ENCODE results near the gene CYP4F22. TPM values are rescaled to one million over a fixed set of nuclear protein-coding genes. Genes with fewer than 3 reads are reported as not detected.
"Not testable (repeated sequence)": the region's sequence is repeated elsewhere in the genome, so short reads cannot be mapped to it uniquely, and the experiment has no call there.

CYP4F22 gene
- total RNA-seq, 2 donors from 2014 or later, result 28.9 to 48.1 TPM

GRCh38 chr19:15471639-15472101, 36.7 kb upstream of the CYP4F22 start:
- Histone ChIP-seq H3K4me1 (replicated peaks) (no peaks in the 10 kb centered on the region), H3K9me3 (no peaks in the 10 kb centered on the region), H3K27me3 (replicated peaks; ENCODE audit: insufficient read depth) (no peaks in the 10 kb centered on the region), H3K4me3 (no peak overlapping the region), H3K27ac (no peak overlapping the region), H3K36me3 (no peaks in the 10 kb centered on the region)
- intact Hi-C loops (cut with DNase I), result no loop called here
- WGBS, result 49% methylated on average over 31 of the region's 31 CpGs
- TF ChIP-seq POLR2A (IDR thresholded peaks at IDR 0.05), result no peak
- TF ChIP-seq, protein P1, sequence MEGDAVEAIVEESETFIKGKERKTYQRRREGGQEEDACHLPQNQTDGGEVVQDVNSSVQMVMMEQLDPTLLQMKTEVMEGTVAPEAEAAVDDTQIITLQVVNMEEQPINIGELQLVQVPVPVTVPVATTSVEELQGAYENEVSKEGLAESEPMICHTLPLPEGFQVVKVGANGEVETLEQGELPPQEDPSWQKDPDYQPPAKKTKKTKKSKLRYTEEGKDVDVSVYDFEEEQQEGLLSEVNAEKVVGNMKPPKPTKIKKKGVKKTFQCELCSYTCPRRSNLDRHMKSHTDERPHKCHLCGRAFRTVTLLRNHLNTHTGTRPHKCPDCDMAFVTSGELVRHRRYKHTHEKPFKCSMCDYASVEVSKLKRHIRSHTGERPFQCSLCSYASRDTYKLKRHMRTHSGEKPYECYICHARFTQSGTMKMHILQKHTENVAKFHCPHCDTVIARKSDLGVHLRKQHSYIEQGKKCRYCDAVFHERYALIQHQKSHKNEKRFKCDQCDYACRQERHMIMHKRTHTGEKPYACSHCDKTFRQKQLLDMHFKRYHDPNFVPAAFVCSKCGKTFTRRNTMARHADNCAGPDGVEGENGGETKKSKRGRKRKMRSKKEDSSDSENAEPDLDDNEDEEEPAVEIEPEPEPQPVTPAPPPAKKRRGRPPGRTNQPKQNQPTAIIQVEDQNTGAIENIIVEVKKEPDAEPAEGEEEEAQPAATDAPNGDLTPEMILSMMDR (IDR thresholded peaks at IDR 0.05), result no peak
- TF ChIP-seq POLR2AphosphoS5 (IDR thresholded peaks at IDR 0.05), result no peak
- DNase-seq (ENCODE audit: low spot score), result no peak

- intact Hi-C loops (cut with DNase I); H3K4me3 ChIP-seq; H3K9me3 ChIP-seq; H3K36me3 ChIP-seq; H3K4me1 ChIP-seq (replicated peaks); H3K27me3 ChIP-seq (replicated peaks; ENCODE audit: insufficient read depth); DNase-seq (ENCODE audit: low spot score); H3K27ac ChIP-seq: not testable (repeated sequence)
- 42% methylated on average over 4 of the region's 4 CpGs for WGBS
Observed at GRCh38 chr19:15473821-15474220, 34.5 kb upstream of the CYP4F22 start.

- Histone ChIP-seq H3K4me3 (no peak overlapping the region), H3K36me3 (no peaks in the 10 kb centered on the region), H3K4me1 (replicated peaks) (peaks cover 4% of the 10 kb centered on the region), H3K27ac (no peak overlapping the region), H3K27me3 (replicated peaks; ENCODE audit: insufficient read depth) (no peaks in the 10 kb centered on the region), H3K9me3 (no peaks in the 10 kb centered on the region)
- intact Hi-C loops (cut with DNase I), result no loop called here
- 72% methylated on average over 4 of the region's 4 CpGs for WGBS
- TF ChIP-seq POLR2A (IDR thresholded peaks at IDR 0.05), result no peak
- no peak for TF ChIP-seq POLR2AphosphoS5 (IDR thresholded peaks at IDR 0.05)
- TF ChIP-seq, protein P1 (IDR thresholded peaks at IDR 0.05), result no peak
- no peak for DNase-seq (ENCODE audit: low spot score)
Observed at GRCh38 chr19:15475169-15475568, 33.2 kb upstream of the CYP4F22 start.

DNA sequence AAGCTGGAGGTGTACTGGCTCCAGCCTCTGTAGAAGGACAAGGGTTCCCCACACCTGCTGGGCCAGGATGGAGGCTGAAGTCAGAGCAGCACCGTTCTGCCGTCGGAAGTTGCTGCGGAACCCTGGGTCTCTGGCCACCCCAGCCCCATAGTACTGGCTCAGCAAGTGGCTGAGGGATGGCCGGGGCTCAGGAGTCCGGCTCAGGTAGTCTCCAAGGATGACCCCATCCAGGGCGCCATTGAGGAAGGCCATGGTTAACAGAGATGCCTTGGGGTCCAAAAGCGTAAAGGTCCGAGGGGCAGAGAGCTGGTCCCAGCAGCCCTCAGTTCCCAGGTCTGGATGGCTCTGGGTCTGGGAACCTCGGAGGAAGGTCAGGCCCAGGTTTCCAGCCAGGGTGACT, 32.7 kb upstream of the CYP4F22 start:
- H3K4me1 ChIP-seq (replicated peaks), result peaks cover 9% of the 10 kb centered on the region
- no peak overlapping the region for H3K27ac ChIP-seq
- intact Hi-C loops (cut with DNase I), result no loop called here
- DNase-seq (ENCODE audit: low spot score), result no peak
- H3K4me3 ChIP-seq, result no peak overlapping the region
- TF ChIP-seq POLR2A (IDR thresholded peaks at IDR 0.05), result no peak
- TF ChIP-seq POLR2AphosphoS5 (IDR thresholded peaks at IDR 0.05), result no peak
- TF ChIP-seq, protein P1 (IDR thresholded peaks at IDR 0.05), result no peak
- H3K36me3 ChIP-seq, result no peaks in the 10 kb centered on the region
- 95% methylated on average over 10 of the region's 10 CpGs for WGBS
- no peaks in the 10 kb centered on the region for H3K9me3 ChIP-seq
- H3K27me3 ChIP-seq (replicated peaks; ENCODE audit: insufficient read depth), result no peaks in the 10 kb centered on the region

- intact Hi-C loops (cut with DNase I), result no loop called here
- WGBS, result 72% methylated on average over 5 of the region's 5 CpGs
- no peaks in the 10 kb centered on the region for H3K27me3 ChIP-seq (replicated peaks; ENCODE audit: insufficient read depth)
Observed at GRCh38 chr19:15476325-15476724, 32.0 kb upstream of the CYP4F22 start.

More at GRCh38 chr19:15476325-15476724, 32.0 kb upstream of the CYP4F22 start:
- TF ChIP-seq, protein P1 (IDR thresholded peaks at IDR 0.05), result no peak
- TF ChIP-seq POLR2A (IDR thresholded peaks at IDR 0.05) (no peak), POLR2AphosphoS5 (IDR thresholded peaks at IDR 0.05) (no peak)
- DNase-seq (ENCODE audit: low spot score), result no peak
- Histone ChIP-seq H3K27ac (no peak overlapping the region), H3K4me3 (no peak overlapping the region), H3K4me1 (replicated peaks) (peaks cover 9% of the 10 kb centered on the region), H3K9me3 (no peaks in the 10 kb centered on the region), H3K36me3 (no peaks in the 10 kb centered on the region)

Measured in prostate gland (tissue), 2 donors.